Coronary artery (tissue), 2 donors: Measurements from ENCODE around the gene OGFOD3.
A peak's percentile ranks its signal among the peaks of the same experiment; 100 is the strongest.
"Not testable (repeated sequence)": the region's sequence is repeated elsewhere in the genome, so short reads cannot be mapped to it uniquely, and the experiment has no call there.

ENCODE experiments used
- DNase-seq: peaks from one replicate; pipeline ENCODE4 v3.0.0-alpha.2; 2017; ENCODE audit warnings: low spot score
- H3K27ac ChIP-seq, 2 donors: fragments of 200-600 bp; sonication (generic); one replicate each; pipeline ENCODE4 v1.5.1; 2016 to 2019
- H3K4me3 ChIP-seq: fragments of 200-600 bp; sonication (generic); 2 replicates; pipeline ENCODE4 v1.5.1; 2016; ENCODE audit warnings: mild to moderate bottlenecking, moderate library complexity
- TF ChIP-seq, protein P1 (sequence below): fragments of 200-600 bp; sonication (generic); IDR thresholded peaks from one replicate; pipeline ENCODE4 v1.5.1; 2019; ENCODE audit warnings: antibody characterized with exemption

Gene OGFOD3, protein sequence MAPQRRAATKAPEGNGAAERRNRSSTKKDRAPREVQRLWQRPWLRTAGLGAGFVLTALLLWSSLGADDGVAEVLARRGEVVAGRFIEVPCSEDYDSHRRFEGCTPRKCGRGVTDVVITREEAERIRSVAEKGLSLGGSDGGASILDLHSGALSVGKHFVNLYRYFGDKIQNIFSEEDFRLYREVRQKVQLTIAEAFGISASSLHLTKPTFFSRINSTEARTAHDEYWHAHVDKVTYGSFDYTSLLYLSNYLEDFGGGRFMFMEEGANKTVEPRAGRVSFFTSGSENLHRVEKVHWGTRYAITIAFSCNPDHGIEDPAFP

DNA sequence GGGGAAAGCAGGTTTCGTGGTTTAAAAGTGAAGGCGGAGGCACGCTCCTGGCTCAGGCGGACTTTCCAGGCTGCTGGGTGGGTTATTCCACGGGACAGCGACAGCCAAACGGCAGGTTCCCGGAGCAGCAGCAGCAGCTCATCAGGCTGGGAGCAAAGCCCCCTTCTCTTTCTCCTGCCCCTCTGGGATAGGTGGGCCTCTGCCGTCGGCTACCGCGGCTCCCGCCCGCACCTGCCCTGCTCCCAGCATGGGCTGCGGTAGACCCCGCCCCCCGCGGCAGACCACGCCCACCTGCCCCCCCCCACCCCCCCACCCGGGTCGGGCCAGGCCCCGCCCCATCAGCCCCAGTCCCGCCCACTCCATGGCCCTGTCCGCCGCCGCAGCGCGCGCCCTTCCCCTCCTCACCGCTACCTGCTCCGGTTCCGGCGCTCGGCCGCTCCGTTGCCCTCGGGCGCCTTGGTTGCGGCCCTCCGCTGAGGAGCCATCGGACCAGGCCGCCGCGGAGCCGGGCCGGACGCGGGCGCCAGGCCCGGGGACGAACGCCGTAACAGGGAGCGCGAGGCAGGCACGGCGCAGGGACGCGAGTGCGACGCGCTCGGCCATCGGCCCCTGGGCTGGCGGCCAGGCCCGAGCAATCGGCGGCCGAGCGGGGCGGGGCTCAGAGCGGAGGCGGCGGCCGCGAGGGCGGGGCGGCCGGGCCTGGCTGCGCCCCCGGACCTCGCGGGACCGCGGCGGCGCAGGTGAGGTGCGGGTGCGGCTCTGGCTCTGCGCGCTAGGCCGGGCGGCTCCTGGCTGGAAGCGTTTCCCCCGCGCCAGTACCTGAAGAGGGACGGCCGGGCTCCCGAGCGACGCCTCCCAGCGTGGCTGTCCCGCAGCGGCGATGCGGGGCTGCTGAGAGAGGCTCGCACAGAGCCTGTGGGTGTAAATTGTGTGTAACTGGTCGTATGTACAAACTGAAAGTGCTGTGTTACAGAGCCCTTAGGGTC lies at the start of gene OGFOD3, which contains the start of gene HEXD:
Gene OGFOD3, minus strand, starts transcription at position 586 of the 986 bp plus-strand sequence. Its CDS starts 101 bp downstream, at position 485.
Gene HEXD, plus strand, starts transcription at position 347 of the 986 bp plus-strand sequence. CDS start 1,453 bp downstream, outside the sequence.
- peak within 1 kb of the TSS; percentile 84 for H3K4me3 ChIP-seq
- H3K27ac ChIP-seq, result peak within 1 kb of the TSS; percentile 78 to 92
- peak; percentile 86 for DNase-seq
- TF ChIP-seq, protein P1, sequence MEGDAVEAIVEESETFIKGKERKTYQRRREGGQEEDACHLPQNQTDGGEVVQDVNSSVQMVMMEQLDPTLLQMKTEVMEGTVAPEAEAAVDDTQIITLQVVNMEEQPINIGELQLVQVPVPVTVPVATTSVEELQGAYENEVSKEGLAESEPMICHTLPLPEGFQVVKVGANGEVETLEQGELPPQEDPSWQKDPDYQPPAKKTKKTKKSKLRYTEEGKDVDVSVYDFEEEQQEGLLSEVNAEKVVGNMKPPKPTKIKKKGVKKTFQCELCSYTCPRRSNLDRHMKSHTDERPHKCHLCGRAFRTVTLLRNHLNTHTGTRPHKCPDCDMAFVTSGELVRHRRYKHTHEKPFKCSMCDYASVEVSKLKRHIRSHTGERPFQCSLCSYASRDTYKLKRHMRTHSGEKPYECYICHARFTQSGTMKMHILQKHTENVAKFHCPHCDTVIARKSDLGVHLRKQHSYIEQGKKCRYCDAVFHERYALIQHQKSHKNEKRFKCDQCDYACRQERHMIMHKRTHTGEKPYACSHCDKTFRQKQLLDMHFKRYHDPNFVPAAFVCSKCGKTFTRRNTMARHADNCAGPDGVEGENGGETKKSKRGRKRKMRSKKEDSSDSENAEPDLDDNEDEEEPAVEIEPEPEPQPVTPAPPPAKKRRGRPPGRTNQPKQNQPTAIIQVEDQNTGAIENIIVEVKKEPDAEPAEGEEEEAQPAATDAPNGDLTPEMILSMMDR, result no peak

DNA sequence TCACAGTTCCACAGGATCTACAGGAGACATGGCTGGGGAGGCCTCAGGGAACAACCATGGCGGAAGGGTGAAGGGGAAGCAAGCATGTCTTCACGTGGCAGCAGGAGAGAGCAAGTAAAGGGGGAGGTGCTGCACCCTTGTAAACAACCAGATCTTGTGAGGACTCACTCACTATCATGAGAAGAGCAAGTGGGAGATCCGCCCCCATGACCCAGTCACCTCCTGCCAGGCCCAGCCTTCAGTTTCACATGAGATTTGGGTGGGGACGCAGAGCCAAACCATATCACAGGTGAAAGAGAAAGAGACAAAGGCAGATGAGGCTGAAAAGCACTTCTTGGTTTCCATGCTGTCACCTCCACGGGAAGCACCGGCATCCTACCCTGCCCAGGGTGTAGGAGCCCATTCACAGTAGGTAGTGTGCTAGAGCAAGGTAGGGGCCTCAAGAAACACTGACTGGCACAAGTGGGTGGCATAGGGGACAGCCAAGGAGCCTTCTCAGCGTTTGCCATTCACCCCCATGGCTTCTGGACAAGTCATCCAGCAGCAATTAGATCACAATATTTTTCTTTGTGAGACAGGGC lies 46.7 kb upstream of the OGFOD3 start:
- TF ChIP-seq, protein P1, result no peak
- DNase-seq, result no peak
- Histone ChIP-seq H3K27ac (no peak overlapping the region), H3K4me3 (no peak overlapping the region)

DNA sequence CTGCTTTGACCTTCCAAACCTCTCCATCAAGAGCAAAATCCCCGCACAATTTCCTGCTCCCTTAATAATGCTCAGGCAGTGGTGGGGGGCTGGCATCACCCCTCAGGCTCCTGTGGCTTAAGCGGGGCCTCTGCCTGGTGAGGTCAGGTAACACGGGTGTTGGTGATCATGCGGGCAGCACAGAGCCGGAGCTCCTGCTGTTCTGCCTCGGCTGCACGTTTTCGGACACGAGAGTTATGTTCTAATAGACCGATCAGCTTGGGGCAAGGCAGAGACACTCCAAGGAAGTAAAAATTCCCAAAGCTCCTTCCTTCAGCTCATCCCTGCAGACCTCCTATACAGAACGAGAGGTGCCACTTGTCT lies 46.2 kb upstream of the OGFOD3 start:
- no peak for DNase-seq
- Histone ChIP-seq H3K27ac (peak overlapping the region in 1 of 2 donors; percentile 78), H3K4me3 (no peak overlapping the region)
- TF ChIP-seq, protein P1, result no peak

DNA sequence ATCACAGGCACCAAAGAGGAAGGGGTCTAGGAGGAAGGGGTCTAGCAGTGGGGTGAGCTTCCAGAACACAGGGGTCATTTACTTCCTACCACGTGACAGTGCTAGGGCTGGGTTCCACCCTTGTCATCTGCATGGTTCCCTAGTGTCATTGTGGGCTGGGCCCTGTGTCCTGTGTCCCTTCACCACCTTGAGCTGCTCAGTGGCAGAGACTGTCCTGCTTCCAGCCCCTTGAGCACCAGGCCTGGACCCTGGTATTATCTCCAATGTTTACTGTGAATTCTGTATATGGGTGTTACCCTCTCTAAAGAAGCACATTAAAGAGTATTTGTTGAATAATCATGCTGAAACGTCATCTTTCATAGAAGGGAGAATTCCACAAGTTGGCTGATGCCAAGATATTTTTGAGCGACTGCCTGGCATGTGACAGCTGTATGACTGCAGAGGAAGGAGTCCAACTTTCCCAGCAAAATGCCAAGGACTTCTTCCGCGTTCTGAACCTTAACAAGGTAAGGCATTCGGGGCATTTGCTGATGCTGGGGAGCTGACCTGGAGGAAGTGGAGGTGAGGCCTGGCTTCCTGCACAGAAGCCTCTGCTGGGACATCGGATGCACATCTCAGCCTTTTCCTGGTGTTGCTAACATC lies 45.7 kb upstream of the OGFOD3 start:
- TF ChIP-seq, protein P1, result no peak
- no peak for DNase-seq
- H3K27ac ChIP-seq, result peak overlapping the region; percentile 13 to 78

DNA sequence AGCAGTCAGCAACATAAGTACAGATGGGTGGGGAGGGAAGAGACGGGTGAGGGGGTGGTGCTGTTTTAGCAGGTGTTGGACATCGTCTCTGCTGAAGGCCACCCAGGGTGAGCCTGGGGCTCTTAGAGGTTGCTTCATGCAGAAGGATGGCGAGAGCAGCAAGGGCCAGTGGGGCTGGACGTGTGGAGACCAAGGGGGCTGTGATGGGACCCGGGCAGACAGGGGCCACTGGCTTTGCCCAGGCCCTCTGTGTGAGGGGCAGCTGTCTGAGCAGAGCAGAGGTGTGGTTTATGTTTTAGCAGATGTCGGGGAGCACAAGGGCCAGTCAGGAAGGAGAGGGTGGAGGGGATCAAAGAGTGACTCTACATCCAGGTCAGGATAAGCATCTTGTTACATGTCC lies 45.0 kb upstream of the OGFOD3 start:
- Histone ChIP-seq H3K4me3 (no peak overlapping the region), H3K27ac (peak overlapping the region; percentile 13 to 78)
- TF ChIP-seq, protein P1, result no peak
- no peak for DNase-seq

More for the DNA sequence above, 45.7 kb upstream of the OGFOD3 start:
- no peak overlapping the region for H3K4me3 ChIP-seq

DNA sequence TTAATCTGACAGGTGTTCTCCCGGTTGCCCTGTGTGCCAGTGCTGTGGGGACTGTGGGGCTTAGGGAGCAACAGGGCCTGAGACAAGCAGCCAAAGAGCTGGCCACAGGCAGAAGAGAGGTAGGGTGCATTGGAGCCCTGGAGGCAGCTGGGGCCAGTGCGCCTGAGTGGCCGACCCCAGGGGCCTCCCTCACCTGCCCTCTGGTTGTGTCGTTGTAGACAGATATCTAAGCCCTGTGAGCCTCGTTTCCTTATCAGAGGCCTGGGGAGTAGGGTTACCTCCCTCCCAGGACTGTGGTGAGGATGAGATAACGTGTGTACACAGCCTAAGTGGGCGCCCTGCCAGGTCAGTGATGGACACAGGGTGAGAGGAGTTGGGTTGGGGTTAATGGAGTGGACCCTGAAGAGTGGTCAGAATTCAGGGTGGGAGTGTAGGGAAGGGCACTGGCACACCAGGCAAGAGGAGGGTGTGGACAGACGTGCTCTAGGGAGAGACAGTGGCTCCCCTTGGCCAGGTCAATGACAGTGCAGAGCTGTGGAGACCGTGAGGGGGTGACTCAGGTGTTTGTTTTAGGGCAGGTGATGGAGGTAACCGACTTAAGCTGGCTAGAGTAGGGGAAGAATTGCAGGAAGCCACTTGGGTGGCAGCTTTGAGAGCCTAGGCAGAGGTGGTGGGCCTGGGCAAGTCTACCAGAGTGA lies 43.6 kb upstream of the OGFOD3 start:
- DNase-seq, result no peak
- TF ChIP-seq, protein P1, result no peak
- no peak overlapping the region for H3K27ac ChIP-seq
- H3K4me3 ChIP-seq, result no peak overlapping the region

DNA sequence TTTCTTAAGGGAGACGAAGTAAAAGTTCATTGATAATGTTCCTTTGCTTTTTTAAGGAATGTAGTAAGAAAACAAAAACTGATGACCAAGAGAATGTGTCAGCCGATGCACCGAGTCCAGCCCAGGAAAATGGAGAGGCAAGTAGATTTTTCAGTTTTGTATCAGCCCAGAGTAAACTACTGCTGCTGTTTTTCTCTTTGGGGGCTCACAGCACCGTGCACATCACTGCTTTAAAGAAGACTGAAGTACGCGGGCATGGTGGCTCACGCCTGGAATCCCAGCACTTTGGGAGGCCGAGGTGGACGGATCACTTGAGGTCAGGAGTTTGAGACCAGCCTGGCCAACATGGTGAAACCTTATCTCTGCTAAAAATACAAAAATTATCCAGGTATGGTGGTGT lies 41.5 kb upstream of the OGFOD3 start:
- not testable (repeated sequence) for DNase-seq, H3K27ac ChIP-seq, H3K4me3 ChIP-seq
